SK-N-SH (cell line): ENCODE data around the gene PSAP. TPM values are rescaled to one million over a fixed set of nuclear protein-coding genes. Genes with fewer than 3 reads are reported as not detected.
A peak's percentile ranks its signal among the peaks of the same experiment; 100 is the strongest.
"Not testable (repeated sequence)": the region's sequence is repeated elsewhere in the genome, so short reads cannot be mapped to it uniquely, and the experiment has no call there.

Experiments
- CTCF ChIA-PET: fragments of 300-600, 350-600 bp; formaldehyde crosslinking; extraction: SDS; loops from one replicate; lab custom pipeline; 2021; lab: Yijun Ruan, JAX
- POLR2A ChIA-PET: fragments of 350-600 bp; sonication (Branson Sonifier 250); formaldehyde crosslinking; extraction: SDS; loops from one replicate; lab custom pipeline; 2020; ENCODE audit warnings: antibody characterized with exemption, inconsistent platforms; lab: Yijun Ruan, JAX
- DNase-seq: peaks from one replicate; pipeline ENCODE4 v3.0.0; 2012
- H2AFZ ChIP-seq: fragments of 200-600 bp; sonication (generic); 2 replicates; pipeline ENCODE4 v1.8.1; 2016; ENCODE audit warnings: antibody characterized with exemption, mild to moderate bottlenecking, low read depth
- H3F3A ChIP-seq: fragments of 200-600 bp; sonication (generic); replicated peaks from 2 replicates; pipeline ENCODE3; 2016; ENCODE audit warnings: antibody characterized with exemption, mild to moderate bottlenecking; ENCODE audit not compliant: insufficient read depth
- H3K27ac ChIP-seq, 2 experiments: fragments of 200-500 bp in 1 of 2; fragments of 200-600 bp in 1 of 2; sonication (Bioruptor generic) in 1 of 2; sonication (generic), shearing (Covaris generic) in 1 of 2; 2 replicates each; pipeline versions ENCODE4 v1.5.1 to v1.6.1; 2014 to 2016; ENCODE audit warnings: low read depth in 2 of 2, inconsistent platforms in 1 of 2, low read length in 1 of 2, mild to moderate bottlenecking in 1 of 2, mixed read lengths in 1 of 2
- H3K27me3 ChIP-seq: fragments of 200-600 bp; sonication (generic), shearing (Covaris generic); 2 replicates; pipeline ENCODE4 v1.6.1; 2016; ENCODE audit warnings: mixed run types; ENCODE audit not compliant: insufficient read depth
- H3K36me3 ChIP-seq, 2 experiments: fragments of 200-500 bp in 1 of 2; fragments of 200-600 bp in 1 of 2; sonication (Bioruptor generic) in 1 of 2; sonication (generic) in 1 of 2; replicated peaks in 1 of 2; 2 replicates each; pipeline versions ENCODE3 to v1.5.1; 2014 to 2016; ENCODE audit warnings: low read length in 1 of 2, mild to moderate bottlenecking in 1 of 2; ENCODE audit not compliant: insufficient read depth in 2 of 2, control insufficient read depth in 1 of 2
- H3K4me1 ChIP-seq, 2 experiments: fragments of 200-500 bp in 1 of 2; fragments of 200-600 bp in 1 of 2; sonication (Bioruptor generic) in 1 of 2; sonication (generic), shearing (Covaris generic) in 1 of 2; 2 replicates each; pipeline versions ENCODE4 v1.5.1 to v1.6.1; 2014 to 2016; ENCODE audit warnings: low read depth in 1 of 2, low read length in 1 of 2, mixed run types in 1 of 2; ENCODE audit not compliant: insufficient read depth in 2 of 2, control insufficient read depth in 1 of 2
- H3K4me2 ChIP-seq: fragments of 200-600 bp; sonication (generic), shearing (Covaris generic); 2 replicates; pipeline ENCODE4 v1.6.1; 2017; ENCODE audit warnings: mixed run types
- H3K4me3 ChIP-seq, 2 experiments: fragments of 200-500 bp in 1 of 2; fragments of 200-600 bp in 1 of 2; sonication (Bioruptor generic) in 1 of 2; sonication (generic), shearing (Covaris generic) in 1 of 2; 2 replicates each; pipeline versions ENCODE4 v1.5.1 to v1.8.1; 2014 to 2016; ENCODE audit warnings: low read depth in 2 of 2, inconsistent platforms in 1 of 2, low read length in 1 of 2, mild to moderate bottlenecking in 1 of 2, mixed read lengths in 1 of 2, moderate library complexity in 1 of 2
- H3K79me2 ChIP-seq: fragments of 200-600 bp; sonication (generic); 2 replicates; pipeline ENCODE4 v1.8.1; 2017; ENCODE audit warnings: mild to moderate bottlenecking; ENCODE audit not compliant: insufficient read depth
- H3K9ac ChIP-seq: fragments of 200-600 bp; sonication (generic); 2 replicates; pipeline ENCODE4 v1.6.1; 2017; ENCODE audit warnings: mixed run types
- H3K9me2 ChIP-seq: fragments of 200-600 bp; sonication (generic); 2 replicates; pipeline ENCODE4 v1.6.1; 2017; ENCODE audit warnings: mixed run types
- H3K9me3 ChIP-seq: fragments of 200-600 bp; sonication (generic); 2 replicates; pipeline ENCODE4 v1.6.1; 2017; ENCODE audit warnings: mixed run types, mild to moderate bottlenecking, moderate library complexity
- H4K20me1 ChIP-seq: fragments of 200-600 bp; sonication (generic); 2 replicates; pipeline ENCODE4 v1.6.1; 2017; ENCODE audit warnings: mild to moderate bottlenecking, mixed run types; ENCODE audit not compliant: insufficient read depth
- CHD2 ChIP-seq: fragments of 150-350 bp; IDR thresholded peaks from 2 replicates; pipeline ENCODE4 v1.6.1; 2018; ENCODE audit warnings: low read length; ENCODE audit not compliant: partially characterized antibody
- EP300 ChIP-seq, 2 experiments: IDR thresholded peaks; 2 replicates each; pipeline versions ENCODE4 v1.4.0 to v1.6.1; 2012; ENCODE audit warnings: borderline replicate concordance in 1 of 2, low read depth in 1 of 2, low read length in 1 of 2
- FOSL2 ChIP-seq: IDR thresholded peaks from 2 replicates; pipeline ENCODE4 v1.4.0; 2012; ENCODE audit warnings: low read depth, mild to moderate bottlenecking, moderate library complexity, borderline replicate concordance
- FOXJ3 ChIP-seq: sonication (generic); formaldehyde crosslinking; IDR thresholded peaks from 2 replicates; pipeline ENCODE4 v1.5.1; 2020; ENCODE audit warnings: mild to moderate bottlenecking, missing genetic modification reagents
- FOXM1 ChIP-seq: IDR thresholded peaks from 2 replicates; pipeline ENCODE4 v1.4.0; 2012; ENCODE audit warnings: low read depth, mild to moderate bottlenecking
- GABPA ChIP-seq: IDR thresholded peaks from 2 replicates; pipeline ENCODE4 v1.4.0; 2012; ENCODE audit warnings: low read depth, mild to moderate bottlenecking
- GATA2 ChIP-seq: sonication (generic); formaldehyde crosslinking; IDR thresholded peaks from 2 replicates; pipeline ENCODE4 v1.5.0; 2020; ENCODE audit warnings: mild to moderate bottlenecking, missing genetic modification reagents
- MAX ChIP-seq: IDR thresholded peaks from 2 replicates; pipeline ENCODE4 v1.4.0; 2012; ENCODE audit warnings: low read depth
- MEF2A ChIP-seq: IDR thresholded peaks from 2 replicates; pipeline ENCODE4 v1.4.0; 2012; ENCODE audit warnings: low read depth, borderline replicate concordance
- MXI1 ChIP-seq: IDR thresholded peaks from 2 replicates; pipeline ENCODE4 v1.6.1; 2012; ENCODE audit warnings: mild to moderate bottlenecking, low read depth, low read length, improper control_type of control experiment
- NRF1 ChIP-seq: IDR thresholded peaks from 2 replicates; pipeline ENCODE4 v1.6.1; 2012; ENCODE audit warnings: low read depth, mild to moderate bottlenecking, low read length
- RCOR1 ChIP-seq: fragments of 150-350 bp; IDR thresholded peaks from 2 replicates; pipeline ENCODE4 v1.6.1; 2017; ENCODE audit warnings: antibody characterized with exemption, low read length
- RXRA ChIP-seq: IDR thresholded peaks from 2 replicates; pipeline ENCODE4 v1.4.0; 2012; ENCODE audit warnings: low read depth, mild to moderate bottlenecking, borderline replicate concordance
- SIN3A ChIP-seq: IDR thresholded peaks from 2 replicates; pipeline ENCODE4 v1.6.1; 2012; ENCODE audit warnings: low read depth, mild to moderate bottlenecking, low read length, moderate library complexity, borderline replicate concordance
- SMC3 ChIP-seq: IDR thresholded peaks from 2 replicates; pipeline ENCODE4 v1.6.1; 2012; ENCODE audit warnings: low read depth, low read length, improper control_type of control experiment
- TEAD4 ChIP-seq: IDR thresholded peaks from 2 replicates; pipeline ENCODE4 v1.4.0; 2012; ENCODE audit warnings: mild to moderate bottlenecking, borderline replicate concordance; ENCODE audit not compliant: insufficient read depth
- ZBTB33 ChIP-seq: IDR thresholded peaks from 2 replicates; pipeline ENCODE4 v1.4.0; 2012; ENCODE audit warnings: low read depth, borderline replicate concordance
- WGBS: methylation state at CpG from one replicate; pipeline ENCODE4 v1.1.6; 2017; ENCODE audit warnings: low lambda C conversion rate; 5-methylcytosine and 5-hydroxymethylcytosine counted together
- polyA plus RNA-seq, 3 experiments: library from polyadenylated mRNA; depleted of rRNA; stranded (reverse); fragments of >200 nt; gene quantifications; 2 replicates each; pipeline ENCODE4 v1.2.3, GENCODE V29; 2012

PSAP gene
- polyA plus RNA-seq, 1 of the 3 experiments (the other 2 are of a cell fraction), result 1,647 TPM

DNA sequence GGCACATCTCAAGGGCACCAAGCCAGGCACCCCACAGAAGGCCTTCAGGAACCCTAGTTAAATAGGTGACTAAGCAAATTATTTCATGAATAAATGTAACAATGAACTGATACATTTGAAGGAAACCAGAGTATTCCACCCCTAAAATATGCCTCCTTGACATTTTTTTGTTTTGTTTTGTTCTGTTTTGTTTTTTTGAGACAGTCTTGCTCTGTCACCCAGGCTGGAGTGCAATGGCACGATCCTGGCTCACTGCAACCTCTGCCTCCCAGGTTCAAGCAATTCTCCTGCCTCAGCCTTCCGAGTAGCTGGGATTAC lies 30.2 kb upstream of the PSAP start:
- H3K79me2 ChIP-seq, H3K9me2 ChIP-seq, DNase-seq, H3K27me3 ChIP-seq, H3K4me3 ChIP-seq, H3K4me2 ChIP-seq, H3K9ac ChIP-seq, H3F3A ChIP-seq, H3K9me3 ChIP-seq, H3K36me3 ChIP-seq, H4K20me1 ChIP-seq, H2AFZ ChIP-seq: not testable (repeated sequence)
- POLR2A ChIA-PET, result interaction anchor here (0.7 to 1.7 kb wide), 10 partner anchors 20 to 646 kb away, joined by 3 to 10 read pairs (median 3); partner anchors contain the start of genes ASCC1, DDIT4 and PSAP
- H3K4me1 ChIP-seq, result peaks cover 0 to 24% of the 10 kb centered on the region in 2 experiments; a peak in 2 of 4 replicates
- WGBS, result 90% methylated on average over 2 of the region's 2 CpGs
- H3K27ac ChIP-seq, result peak overlapping the region in 1 of 2 experiments; percentile 93; a peak in 2 of 4 replicates
- CTCF ChIA-PET, result interaction anchor here (0.9 to 4.3 kb wide), 8 partner anchors 8 to 182 kb away, joined by 3 to 32 read pairs (median 3); partner anchors contain the start of gene PSAP

GRCh38 chr10:71880425-71881306 lies 29.6 kb upstream of the PSAP start:
- Histone ChIP-seq H3K79me2 (no peaks in the 10 kb centered on the region), H3K4me2 (no peak overlapping the region), H3F3A (no peaks in the 10 kb centered on the region)
- TF ChIP-seq CHD2 (peak; percentile 13), RCOR1 (peak; percentile 87), GATA2 (CRISPR knock-in tag) (peak; percentile 98), FOXJ3 (CRISPR knock-in tag) (peak; percentile 82), RXRA (no peak), SMC3 (no peak), FOSL2 (no peak), FOXM1 (no peak), MAX (no peak), EP300 (IDR thresholded peaks at IDR 0.05; ENCODE audit: borderline replicate concordance in 1 of 2, low read depth in 1 of 2, low read length in 1 of 2) (peak in 1 of 2 experiments; percentile 88; a peak in 2 of 4 replicates), NRF1 (peak; percentile 51; the same call in 1 of the 2 replicates), ZBTB33 (no peak), MEF2A (no peak), TEAD4 (no peak), SIN3A (no peak), MXI1 (peak; percentile 74; the same call in 1 of the 2 replicates), GABPA (no peak)
- TF ChIP-seq, all 33 proteins: peak for 7
- Histone ChIP-seq H3K27ac (peak overlapping the region in 1 of 2 experiments; percentile 93; a peak in 2 of 4 replicates), H3K36me3 (no peaks in the 10 kb centered on the region), H3K9me2 (no peaks in the 10 kb centered on the region), H2AFZ (no peak overlapping the region), H3K9me3 (no peaks in the 10 kb centered on the region), H4K20me1 (no peaks in the 10 kb centered on the region), H3K9ac (no peak overlapping the region), H3K4me3 (no peak overlapping the region; a peak in 1 of 4 replicates), H3K27me3 (no peaks in the 10 kb centered on the region), H3K4me1 (peaks cover 0 to 24% of the 10 kb centered on the region in 2 experiments; a peak in 2 of 4 replicates)
- ChIA-PET POLR2A (interaction anchor here (0.7 to 1.7 kb wide), 11 partner anchors 20 to 646 kb away, joined by 3 to 10 read pairs (median 3); partner anchors contain the start of genes ASCC1, DDIT4 and PSAP), CTCF (interaction anchor here (0.9 to 4.3 kb wide), 10 partner anchors 9 to 181 kb away, joined by 3 to 32 read pairs (median 3); partner anchors contain the start of gene PSAP)
- peak; percentile 83 for DNase-seq
- 44% methylated on average over 13 of the region's 13 CpGs for WGBS
